Left forelimb (tissue), 1 donor: Measurements from ENCODE around the gene RFTN1.
"Not testable (repeated sequence)": the region's sequence is repeated elsewhere in the genome, so short reads cannot be mapped to it uniquely, and the experiment has no call there.

Experiments
- DNase-seq: peaks from one replicate; pipeline ENCODE4 v3.0.0-alpha.2; 2018; ENCODE audit warnings: low spot score

Gene RFTN1

DNA sequence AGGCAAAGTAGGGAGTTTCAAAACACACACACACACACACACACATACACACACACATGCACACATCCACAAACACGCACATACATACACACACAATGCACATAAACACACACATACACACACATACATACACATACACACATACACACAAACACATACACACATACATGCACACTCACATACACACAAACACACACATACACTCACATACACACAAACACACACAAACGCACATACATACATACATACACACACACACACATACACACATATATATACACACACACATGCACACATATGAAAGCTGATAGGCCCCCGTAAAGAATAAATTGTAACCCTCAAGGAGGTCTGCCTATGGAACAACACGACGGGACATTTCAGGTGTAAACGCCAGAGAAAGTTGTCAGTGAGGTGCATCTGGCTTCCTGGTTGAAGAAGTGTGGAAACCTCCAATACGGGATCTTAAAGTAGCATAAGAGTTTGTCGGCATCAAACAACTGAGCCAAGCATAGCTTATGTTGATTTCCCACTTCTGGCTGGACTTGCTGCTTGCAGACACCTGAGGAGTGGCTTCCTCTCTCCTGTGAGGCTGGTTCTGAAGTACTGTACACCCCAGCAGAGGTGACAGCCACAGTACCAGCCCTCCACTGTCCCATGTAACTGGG is 5.8 kb downstream of the RFTN1 start:
- DNase-seq = no peak

DNA sequence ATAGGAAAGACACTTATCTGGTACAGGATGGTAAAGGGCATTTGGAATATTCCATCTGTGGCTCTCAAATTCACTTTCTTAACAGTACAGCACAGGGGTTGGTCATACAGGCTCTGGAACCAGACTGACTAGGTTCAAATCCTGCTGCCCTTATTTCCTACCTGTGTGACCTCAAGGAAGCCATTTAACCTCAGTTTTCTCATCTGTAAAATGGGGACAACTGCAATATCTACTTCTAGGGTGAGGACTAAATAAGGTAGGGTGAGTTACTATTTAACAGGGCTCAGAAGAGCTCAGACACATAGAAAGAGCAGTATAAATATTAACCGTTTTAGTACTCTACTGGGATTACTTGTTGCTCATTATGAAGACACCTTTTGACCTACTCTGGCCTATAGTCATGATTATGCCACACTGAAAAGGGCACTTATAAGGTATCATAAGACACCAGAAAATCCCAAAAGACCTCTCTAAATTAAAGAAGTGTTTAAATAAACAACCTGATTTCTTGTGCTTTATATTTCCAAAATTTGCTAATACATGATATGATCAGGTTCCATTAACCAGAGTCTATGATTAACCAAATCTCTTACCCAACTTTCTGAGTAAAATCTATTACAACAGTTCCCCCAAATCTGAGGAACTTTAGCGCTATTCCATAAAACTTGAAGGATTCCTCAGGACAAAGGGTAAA is 6.5 kb downstream of the RFTN1 start:
- no peak for DNase-seq

DNA sequence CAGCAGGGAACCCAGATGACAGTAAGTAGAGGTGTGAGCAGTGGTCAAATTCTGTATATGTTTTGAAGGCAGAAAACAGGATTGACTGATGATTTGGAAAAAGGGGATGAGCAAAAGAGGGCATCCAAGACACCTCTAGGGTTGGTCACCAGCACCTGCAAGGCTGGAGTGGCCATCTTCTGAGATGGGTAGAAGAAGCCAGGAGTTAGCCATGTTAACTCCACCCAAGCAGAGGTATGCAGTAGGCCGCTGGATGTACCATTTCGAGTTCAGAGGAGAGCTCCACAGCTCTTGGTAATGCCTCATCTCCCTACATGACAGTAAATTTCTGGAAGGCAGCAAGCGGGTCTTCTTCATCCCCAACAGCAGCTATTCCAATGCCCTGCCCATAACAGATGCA is 7.0 kb downstream of the RFTN1 start:
- DNase-seq = no peak

DNA sequence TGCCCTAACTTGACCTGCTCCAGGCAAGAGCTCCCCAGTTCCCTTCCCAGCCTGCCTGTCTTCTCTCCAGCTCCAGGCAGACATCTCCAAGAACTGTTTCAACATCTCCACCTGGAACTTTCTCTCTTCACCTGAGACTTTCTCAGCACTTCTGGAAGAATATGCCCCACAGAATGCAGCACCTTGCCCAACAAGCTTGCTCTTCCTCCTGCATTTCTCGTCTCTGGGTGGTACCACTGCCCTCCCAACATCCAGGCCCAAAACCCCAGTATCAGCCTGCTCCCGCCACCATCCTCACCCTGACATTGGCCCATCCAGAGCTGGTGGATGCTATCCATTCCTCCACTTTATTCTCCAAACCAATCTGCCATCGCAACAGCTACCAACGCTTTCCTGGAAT is 8.8 kb downstream of the RFTN1 start:
- no peak for DNase-seq

DNA sequence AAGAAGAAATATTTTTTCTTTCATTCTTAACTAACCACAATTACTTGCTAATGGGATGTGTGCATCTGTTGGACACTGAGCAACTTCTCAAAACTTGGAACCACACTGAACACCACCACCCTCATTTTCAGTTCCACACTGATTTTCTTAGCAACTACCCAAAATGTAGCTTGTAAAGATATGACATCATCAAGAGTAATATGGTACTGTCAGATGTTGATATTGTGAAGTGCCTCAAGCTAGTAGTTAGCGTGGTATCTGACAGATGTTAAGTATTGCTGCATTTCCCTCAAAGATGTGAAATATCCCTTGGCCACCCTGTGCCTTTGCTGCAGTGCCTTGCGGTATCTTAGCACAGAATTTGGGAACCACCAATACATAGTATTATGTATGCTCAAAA is 9.3 kb downstream of the RFTN1 start:
- no peak for DNase-seq

DNA sequence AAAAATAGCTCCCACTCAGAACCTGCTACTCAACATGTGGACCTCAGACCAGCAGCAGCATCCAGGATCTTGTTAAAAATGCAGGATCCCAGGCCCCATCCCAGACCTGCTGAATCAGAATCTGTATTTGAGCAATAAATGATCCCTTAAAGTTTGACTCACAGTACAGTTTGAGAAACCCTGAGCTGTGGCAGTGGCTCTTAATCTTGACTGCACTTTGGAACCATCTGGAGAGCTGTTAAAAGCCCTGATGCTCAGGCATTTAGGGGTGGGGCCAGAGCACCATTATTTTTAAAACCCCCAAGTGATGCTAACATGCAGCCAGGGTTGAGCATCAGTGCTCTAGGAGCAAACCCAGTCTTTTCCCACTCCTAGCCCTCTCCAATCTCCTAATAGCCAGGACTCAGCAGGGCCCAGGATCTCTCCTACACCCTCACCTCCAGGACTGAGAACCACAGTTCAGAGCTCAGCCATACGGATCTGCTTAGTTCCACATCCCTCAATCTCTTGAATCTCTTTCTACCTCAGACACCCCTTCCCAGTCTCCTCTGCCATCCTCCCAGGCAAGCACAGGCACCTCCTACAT is 10.2 kb downstream of the RFTN1 start:
- DNase-seq = no peak

DNA sequence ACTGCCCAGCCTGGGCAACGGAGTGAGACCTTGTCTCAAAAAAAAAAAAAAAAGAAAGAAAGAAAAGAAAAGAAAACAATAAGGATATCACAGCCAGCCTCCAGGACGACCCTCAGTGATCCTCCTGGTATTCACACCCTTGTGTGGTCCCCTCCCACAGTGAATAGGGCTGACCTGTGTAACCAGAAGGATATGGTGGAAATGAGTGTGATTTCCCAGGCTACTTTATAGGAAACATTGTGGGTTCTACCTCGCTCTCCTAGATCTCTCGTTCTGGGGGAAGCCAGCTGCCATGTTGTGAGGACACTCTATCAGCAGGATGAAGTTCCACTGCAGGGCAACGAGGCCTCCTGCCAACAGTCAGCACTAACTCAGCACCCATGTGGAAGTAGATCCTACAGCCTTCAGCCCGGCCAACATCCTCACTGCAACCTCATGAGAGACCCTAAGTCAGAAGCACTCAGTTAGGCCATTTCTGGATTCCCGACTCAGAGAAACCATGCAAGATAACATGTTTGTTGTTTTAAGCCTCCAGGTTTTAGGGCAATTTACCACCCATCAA is 11.1 kb downstream of the RFTN1 start:
- DNase-seq = no peak

DNA sequence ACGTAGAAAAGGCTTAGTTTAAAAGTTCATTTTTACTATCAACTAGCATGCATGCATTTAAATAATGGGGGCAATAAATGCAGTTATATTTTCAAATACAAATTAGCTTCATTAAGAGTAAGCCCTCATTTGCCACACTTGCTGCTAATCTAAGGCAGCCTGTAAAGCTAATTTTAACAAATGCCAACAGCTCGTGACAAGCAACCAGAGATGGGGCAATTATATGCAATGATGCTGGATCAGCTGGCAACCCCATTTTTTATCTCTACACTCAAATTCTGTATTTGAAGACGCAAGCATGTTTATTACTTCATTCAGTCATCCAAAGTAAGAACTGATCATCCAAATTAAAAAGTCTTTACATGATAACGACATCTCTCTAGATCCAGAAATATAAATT is 12.1 kb downstream of the RFTN1 start:
- DNase-seq = no peak

DNA sequence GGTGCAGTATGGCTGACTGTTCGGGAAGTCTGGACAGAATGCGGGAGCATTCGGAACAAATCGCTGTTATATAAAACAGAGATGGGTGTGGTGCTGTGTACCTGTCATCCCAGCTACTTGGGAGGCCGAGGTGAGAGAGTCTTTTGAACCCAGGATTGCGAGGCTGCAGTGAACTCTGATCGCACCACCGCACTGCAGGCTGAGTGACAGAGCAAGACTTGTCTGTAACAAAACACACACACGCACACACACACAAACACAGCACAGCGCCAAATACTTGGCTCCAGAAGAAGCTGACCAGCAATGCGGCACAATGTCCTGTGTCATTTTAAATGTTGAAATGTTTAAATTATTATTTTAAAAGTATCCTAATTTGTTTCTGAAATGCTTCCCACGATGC is 12.6 kb downstream of the RFTN1 start:
- no peak for DNase-seq

DNA sequence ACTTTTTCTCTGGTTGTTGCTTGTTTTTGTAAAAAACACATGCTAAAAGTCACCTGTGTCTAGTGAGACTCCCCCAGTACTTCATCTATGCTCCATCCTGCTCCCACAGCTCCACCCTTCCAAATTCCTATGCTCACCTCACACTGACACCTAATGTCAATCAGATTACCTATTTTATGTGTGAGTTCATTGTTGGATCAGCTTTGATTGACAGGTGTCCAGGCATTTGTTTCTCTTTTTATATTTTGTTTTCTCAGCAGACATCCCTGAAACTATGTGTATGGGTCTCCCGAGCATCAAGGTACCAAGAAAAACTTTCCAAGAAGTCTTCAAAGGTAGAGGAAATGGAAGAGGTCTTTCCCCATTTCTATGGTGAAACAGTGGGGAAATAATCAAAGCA is 13.4 kb downstream of the RFTN1 start:
- DNase-seq = no peak

DNA sequence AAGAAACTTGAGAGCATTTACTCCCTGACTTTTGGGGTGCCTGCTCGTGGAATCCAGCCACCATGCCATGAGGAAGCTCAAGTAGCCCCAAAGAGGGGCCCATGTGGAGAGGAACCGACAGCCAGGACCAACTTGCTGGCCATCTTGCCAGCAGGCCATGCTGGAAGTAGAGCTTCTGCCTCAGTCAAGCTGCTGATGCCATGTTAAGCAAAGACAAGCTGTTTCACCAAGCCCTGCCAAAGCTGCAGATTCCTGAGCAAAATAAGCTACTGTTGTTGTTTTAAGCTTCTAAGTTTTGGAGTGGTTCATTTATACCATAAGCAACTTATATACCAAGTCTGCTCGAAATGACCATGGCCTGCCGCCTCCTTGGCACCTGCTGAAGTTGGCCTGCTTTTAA is 14.1 kb downstream of the RFTN1 start:
- DNase-seq = no peak

DNA sequence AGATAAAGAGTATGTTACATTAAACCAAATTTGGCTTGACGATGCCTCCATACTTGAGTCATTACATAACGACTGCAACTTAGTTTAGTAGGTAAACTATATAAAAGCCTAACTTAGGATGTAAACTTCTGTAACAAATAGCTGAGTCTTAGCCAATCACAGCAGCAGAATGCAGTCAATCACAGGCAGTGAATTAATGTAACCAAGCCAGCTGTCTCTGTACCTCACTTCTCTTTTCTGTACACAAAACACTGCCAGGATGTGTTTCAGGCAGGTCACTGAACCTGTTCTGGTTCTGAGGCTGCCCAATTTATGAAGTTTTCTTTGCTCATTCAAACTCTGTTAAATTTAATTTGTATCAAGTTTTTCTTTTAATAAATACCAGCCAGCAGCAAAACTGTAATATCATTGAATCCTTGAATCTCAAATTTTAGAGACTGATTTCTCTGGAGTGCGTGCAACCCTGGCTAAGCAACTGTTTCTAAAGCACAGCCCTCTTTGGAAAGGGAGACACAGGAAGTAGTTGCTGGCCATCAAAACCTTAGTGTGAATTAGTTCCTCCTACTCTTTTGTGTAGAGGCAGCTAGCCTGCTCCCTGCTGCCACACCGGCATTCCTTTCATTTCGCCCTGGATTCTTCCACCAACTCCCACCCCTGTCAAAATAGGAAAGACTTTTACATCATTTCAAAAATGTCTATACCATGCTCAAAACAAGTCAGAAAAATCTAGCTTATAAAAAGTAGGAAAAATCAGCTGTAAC is 15.2 kb downstream of the RFTN1 start:
- DNase-seq = no peak

DNA sequence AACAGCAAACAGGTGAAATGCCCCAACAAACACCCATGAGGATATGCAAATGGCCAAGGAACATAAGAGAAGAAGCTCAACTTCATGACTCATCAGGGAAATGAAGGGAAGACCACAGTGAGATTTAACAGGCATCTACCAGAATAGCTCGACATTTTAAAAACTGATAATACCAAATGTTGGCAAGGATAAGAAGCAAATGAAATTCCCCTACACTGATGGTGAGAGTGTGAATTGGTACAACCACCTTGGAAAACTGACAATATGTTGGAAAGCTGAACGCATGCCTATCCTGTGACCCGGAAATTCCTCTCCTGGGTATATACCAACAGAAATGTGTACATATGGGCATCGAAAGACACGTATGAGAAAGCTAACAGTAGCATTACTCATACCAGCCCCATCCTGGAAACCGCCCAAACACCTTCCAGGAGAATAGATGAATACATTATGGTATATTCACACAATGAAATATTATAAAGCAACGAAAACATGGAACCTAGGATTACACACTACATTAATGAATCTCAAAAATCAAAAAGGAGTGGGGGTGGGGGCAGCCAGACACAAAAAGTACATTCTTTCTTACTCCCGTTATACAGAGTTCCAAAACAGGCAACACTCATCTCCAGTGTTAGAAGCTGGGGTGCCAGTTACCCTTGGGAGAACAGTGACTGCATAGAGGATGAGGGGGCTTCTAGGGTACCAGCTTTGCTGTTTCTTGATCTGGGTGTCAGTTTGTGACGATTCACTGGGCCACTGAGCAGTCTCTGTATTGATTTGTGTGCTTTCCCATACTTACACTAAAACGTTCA is 16.9 kb downstream of the RFTN1 start:
- no peak for DNase-seq

DNA sequence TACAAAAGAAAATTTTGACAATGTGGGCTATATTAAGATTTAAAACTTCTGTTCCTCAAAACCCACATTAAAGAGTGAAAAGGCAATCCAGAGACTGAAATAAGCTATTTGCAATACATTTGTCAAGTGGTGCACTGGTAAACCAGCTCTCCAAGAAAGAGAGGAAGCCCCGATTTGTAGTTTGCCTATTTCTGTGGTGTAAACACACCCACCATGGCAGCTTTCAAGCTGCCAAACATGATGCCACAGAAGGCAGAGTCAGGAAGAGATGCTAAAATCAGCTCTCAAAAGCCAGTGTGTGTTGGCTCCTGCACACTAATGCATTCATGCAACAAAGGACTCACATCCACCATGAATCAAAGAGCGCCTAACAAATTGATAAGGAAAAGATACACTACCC is 17.5 kb downstream of the RFTN1 start:
- no peak for DNase-seq

DNA sequence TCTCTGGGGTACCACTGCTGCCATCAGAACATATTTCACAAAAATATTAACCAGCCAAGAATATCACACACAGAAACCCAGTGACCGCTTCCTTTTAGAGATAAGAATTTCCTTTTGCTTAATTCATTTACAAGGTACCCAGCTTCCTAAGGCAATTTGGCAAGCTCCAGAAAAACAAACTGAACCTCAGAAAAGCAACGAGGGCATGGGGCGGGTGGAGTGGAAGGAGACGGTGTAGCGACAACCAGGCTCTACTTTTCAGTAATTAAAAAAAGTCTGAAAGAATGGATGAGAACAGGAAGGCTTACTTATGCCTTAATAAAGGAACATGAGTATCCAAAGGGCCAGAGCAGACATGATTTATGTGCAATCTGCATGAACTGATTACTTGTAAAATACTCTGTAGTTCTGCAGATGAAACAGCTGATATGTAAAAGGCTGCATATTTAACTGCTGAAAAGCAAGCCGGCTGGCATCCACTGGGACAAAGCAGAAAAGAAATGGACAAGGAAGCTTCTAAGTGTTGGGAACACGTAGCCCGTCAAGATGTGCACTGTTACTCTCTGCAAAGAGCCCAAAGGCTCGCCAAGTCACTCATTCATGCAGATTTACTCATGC is 18.6 kb downstream of the RFTN1 start:
- no peak for DNase-seq

DNA sequence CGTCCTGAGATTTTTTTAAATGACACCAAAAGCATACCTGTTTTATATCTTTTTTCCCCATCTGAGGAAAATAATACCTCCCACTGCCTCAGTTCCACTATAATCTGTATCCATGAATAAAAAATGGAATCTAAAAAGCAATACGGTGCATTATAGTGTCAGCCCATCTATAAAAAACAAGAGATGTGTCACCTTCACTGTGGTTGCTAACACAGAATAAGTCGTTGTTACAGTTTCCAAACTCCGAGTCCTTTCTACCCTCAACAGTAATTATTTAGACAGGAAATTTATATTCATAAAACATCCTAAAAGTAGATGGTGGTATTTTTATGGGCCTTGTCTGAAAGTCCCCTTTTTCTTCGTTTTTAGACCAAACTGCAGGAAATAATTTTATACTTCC is 19.4 kb downstream of the RFTN1 start:
- no peak for DNase-seq

DNA sequence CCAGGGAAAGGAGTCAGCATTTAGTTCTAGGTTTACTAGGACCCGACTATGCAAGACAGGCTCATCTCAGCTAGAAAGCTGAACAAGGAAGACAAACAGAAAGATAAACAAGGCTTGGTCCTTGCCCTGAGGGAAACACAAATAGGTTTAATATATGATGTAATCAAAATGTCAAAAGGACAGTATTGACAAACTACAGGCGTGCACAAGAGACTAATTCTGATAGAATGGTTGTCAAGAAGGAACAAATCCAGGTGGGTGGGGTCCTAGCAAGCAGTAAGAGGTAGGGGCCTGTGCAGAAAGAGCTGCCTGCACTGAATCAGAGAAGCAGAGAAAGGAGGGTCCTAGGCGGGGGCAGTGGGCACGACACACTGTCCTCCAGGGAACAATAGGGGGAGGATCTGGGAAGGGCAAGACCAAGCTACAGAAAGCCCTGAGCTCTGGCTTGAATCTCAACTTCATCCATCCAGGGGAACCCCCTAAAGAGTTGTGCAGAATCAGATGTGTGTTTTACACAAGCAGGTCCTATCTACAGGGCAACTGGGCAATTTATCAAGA is 23.4 kb downstream of the RFTN1 start:
- no peak for DNase-seq

DNA sequence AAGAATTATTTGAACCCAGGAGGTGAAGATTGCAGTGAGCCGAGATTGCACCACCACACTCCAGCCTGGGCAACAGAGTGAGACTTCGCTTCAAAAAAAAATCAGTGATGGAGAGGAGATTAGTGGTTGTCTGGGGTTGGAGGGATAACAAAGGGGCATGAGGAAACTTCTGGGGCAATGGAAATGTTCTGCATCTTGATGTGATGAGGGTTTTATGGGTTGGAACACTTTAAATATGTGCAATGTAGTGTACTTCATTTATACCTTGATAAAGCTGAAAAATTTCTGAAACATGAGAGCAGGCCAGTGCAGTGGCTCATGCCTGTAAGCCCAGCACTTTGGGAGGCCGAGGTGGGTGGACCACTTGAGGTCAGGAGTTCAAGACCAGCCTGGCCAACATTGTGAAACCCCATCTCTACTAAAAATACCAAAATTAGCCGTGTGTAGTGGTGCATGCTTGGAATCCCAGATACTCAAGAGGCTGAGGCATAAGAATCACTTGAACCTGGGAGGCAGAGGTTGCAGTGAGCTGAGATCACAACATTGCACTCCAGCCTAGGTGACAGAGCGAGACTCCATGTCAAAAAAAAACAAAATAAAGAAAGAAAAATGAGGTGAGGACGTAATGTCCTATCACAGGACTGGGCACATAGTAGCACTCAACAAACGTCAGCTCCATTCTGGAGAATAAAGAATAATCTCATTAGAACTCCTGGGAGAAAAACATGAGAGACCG is 24.0 kb downstream of the RFTN1 start:
- DNase-seq = not testable (repeated sequence)

DNA sequence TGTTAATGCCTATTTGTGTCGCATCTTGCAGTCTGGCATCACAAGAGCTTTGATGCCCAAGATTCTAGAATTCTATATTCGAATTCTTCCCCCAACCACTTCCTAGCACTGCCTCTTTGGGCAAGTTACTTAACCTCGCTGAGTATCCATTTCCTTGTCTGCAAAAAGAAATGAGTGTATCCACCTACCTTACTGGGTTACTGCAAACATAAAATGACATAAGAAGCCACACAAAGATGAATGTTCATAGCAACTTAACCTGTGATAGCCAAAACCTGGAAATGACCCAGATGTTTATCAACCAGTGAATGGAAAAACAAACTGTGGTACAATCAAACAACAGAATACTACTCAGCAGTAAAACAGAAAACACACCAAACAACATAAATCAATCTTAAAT is 24.9 kb downstream of the RFTN1 start:
- no peak for DNase-seq

DNA sequence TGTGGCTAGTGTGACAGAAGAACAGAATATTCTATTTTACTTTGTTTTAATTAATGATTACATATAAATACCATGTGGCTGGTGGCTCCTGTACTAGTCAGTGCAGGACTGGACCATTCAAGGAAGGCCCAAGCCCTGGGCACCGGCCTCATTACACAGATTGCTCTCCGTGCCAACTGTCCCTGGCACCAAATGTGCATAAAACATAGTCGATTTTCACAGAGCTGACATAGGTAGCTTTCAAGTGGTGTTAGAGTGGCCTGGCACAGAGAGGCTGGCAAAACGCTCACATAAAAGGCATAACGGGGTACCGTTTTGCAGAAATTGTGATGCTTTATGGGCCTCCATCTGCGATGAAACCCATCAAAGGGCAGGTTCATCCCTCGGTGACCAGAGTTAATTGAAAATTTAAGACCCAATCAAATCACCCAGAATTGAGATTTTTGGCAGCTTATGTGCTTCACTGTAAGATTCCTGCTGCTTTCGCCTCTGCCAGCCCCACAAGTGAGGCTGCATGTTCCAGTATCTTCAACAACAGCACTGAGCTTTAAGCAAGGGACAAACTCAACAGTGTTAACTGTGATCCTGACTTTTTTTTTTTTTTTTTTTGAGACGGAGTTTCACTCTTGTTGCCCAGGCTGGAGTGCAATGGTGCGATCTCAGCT is 25.9 kb downstream of the RFTN1 start:
- no peak for DNase-seq
